H9 (cell line): Measurements from ENCODE around the gene MAP4K1. TPM values are rescaled to one million over a fixed set of nuclear protein-coding genes. Genes with fewer than 3 reads are reported as not detected.

Experiments used
- DNase-seq: peaks from one replicate; pipeline ENCODE4 v3.0.0-alpha.2; 2017
- H2AFZ ChIP-seq: one replicate; pipeline ENCODE4 v1.6.1; 2013; ENCODE audit warnings: mild to moderate bottlenecking, low read length, control low read depth, moderate library complexity
- H2AK5ac ChIP-seq: 2 replicates; pipeline ENCODE4 v1.6.1; 2013; ENCODE audit warnings: low read length, control low read depth, mixed read lengths; ENCODE audit not compliant: insufficient read length
- H2BK120ac ChIP-seq: one replicate; pipeline ENCODE4 v1.6.1; 2013; ENCODE audit warnings: low read depth, mild to moderate bottlenecking, low read length, control low read depth, inconsistent platforms; ENCODE audit not compliant: poor library complexity, severe bottlenecking
- H2BK12ac ChIP-seq: 2 replicates; pipeline ENCODE4 v1.6.1; 2013; ENCODE audit warnings: low read length, control low read depth, mixed read lengths, low read depth; ENCODE audit not compliant: insufficient read length
- H2BK15ac ChIP-seq: 2 replicates; pipeline ENCODE4 v1.6.1; 2013; ENCODE audit warnings: low read depth, low read length, control low read depth
- H2BK20ac ChIP-seq: one replicate; pipeline ENCODE4 v1.6.1; 2013; ENCODE audit warnings: low read depth, mild to moderate bottlenecking, low read length, control low read depth, inconsistent platforms; ENCODE audit not compliant: poor library complexity, severe bottlenecking
- H2BK5ac ChIP-seq: 2 replicates; pipeline ENCODE4 v1.6.1; 2013; ENCODE audit warnings: low read length, control low read depth, mixed read lengths; ENCODE audit not compliant: insufficient read length
- H3K14ac ChIP-seq: 2 replicates; pipeline ENCODE4 v1.6.1; 2013; ENCODE audit warnings: low read length, control low read depth; ENCODE audit not compliant: insufficient read depth
- H3K18ac ChIP-seq: 2 replicates; pipeline ENCODE4 v1.6.1; 2013; ENCODE audit warnings: low read depth, mild to moderate bottlenecking, mixed read lengths, low read length, control low read depth; ENCODE audit not compliant: insufficient read length
- H3K23ac ChIP-seq: 2 replicates; pipeline ENCODE4 v1.6.1; 2013; ENCODE audit warnings: low read length, control low read depth, mixed read lengths, low read depth; ENCODE audit not compliant: insufficient read length
- H3K23me2 ChIP-seq: 2 replicates; pipeline ENCODE4 v1.6.1; 2013; ENCODE audit warnings: low read depth, mild to moderate bottlenecking, mixed read lengths, low read length, control low read depth; ENCODE audit not compliant: insufficient read length, poor library complexity, severe bottlenecking
- H3K27ac ChIP-seq: 2 replicates; pipeline ENCODE4 v1.5.1; 2013; ENCODE audit warnings: low read length, control low read depth, mixed read lengths, low read depth; ENCODE audit not compliant: insufficient read length
- H3K27me3 ChIP-seq: 2 replicates; pipeline ENCODE4 v1.6.1; 2013; ENCODE audit warnings: low read length, control low read depth, inconsistent platforms; ENCODE audit not compliant: insufficient read depth
- H3K4ac ChIP-seq: 2 replicates; pipeline ENCODE4 v1.6.1; 2013; ENCODE audit warnings: low read depth, mild to moderate bottlenecking, control low read depth, inconsistent platforms, low read length, moderate library complexity
- H3K4me1 ChIP-seq: 2 replicates; pipeline ENCODE4 v1.6.1; 2013; ENCODE audit warnings: low read length, control low read depth, inconsistent platforms; ENCODE audit not compliant: insufficient read depth
- H3K4me2 ChIP-seq: 2 replicates; pipeline ENCODE4 v1.6.1; 2013; ENCODE audit warnings: low read length, control low read depth, mixed read lengths; ENCODE audit not compliant: insufficient read length, insufficient read depth
- H3K56ac ChIP-seq: 2 replicates; pipeline ENCODE4 v1.6.1; 2013; ENCODE audit warnings: low read depth, mild to moderate bottlenecking, mixed read lengths, low read length, control low read depth; ENCODE audit not compliant: insufficient read length
- H3K79me1 ChIP-seq: 2 replicates; pipeline ENCODE4 v1.6.1; 2013; ENCODE audit warnings: low read depth, mild to moderate bottlenecking, moderate library complexity, low read length, control low read depth, inconsistent platforms; ENCODE audit not compliant: insufficient read depth, poor library complexity, severe bottlenecking
- H3K79me2 ChIP-seq: 2 replicates; pipeline ENCODE4 v1.6.1; 2013; ENCODE audit warnings: low read length, control low read depth, inconsistent platforms; ENCODE audit not compliant: insufficient read depth
- H3K9ac ChIP-seq: 2 replicates; pipeline ENCODE4 v1.6.1; 2013; ENCODE audit warnings: low read length, control low read depth, mixed read lengths; ENCODE audit not compliant: insufficient read length; ENCODE audit errors: extremely low read depth
- H3K9me3 ChIP-seq: one replicate; pipeline ENCODE4 v1.6.1; 2013; ENCODE audit warnings: low read depth, low read length, inconsistent platforms; ENCODE audit not compliant: control insufficient read depth
- H3T11ph ChIP-seq: one replicate; pipeline ENCODE4 v1.6.1; 2013; ENCODE audit warnings: mild to moderate bottlenecking, low read length, control low read depth, inconsistent platforms
- H4K20me1 ChIP-seq: one replicate; pipeline ENCODE4 v1.6.1; 2013; ENCODE audit not compliant: control insufficient read depth, insufficient read length, insufficient read depth
- H4K5ac ChIP-seq: 2 replicates; pipeline ENCODE4 v1.6.1; 2013; ENCODE audit warnings: low read depth, mild to moderate bottlenecking, mixed read lengths, low read length, control low read depth; ENCODE audit not compliant: insufficient read length
- H4K8ac ChIP-seq: replicated peaks from 2 replicates; pipeline ENCODE4 v1.6.1; 2013; ENCODE audit warnings: low read length, control low read depth, mixed read lengths, low read depth; ENCODE audit not compliant: insufficient read length
- H4K91ac ChIP-seq: 2 replicates; pipeline ENCODE4 v1.6.1; 2013; ENCODE audit warnings: low read depth, mild to moderate bottlenecking, moderate library complexity, mixed read lengths, low read length, control low read depth; ENCODE audit not compliant: insufficient read length
- H3K27ac Mint-ChIP-seq, 3 experiments: 2 replicates in 2 of 3; 3 replicates in 1 of 3; pipeline ENCODE4 v1.8.0; 2020 to 2021; ENCODE audit warnings: mixed read lengths in 3 of 3, mild to moderate bottlenecking in 1 of 3, moderate library complexity in 1 of 3
- H3K27me3 Mint-ChIP-seq: 2 replicates; pipeline ENCODE4 v1.8.0; 2021; ENCODE audit warnings: low read depth, mild to moderate bottlenecking, moderate library complexity, mixed read lengths
- H3K36me3 Mint-ChIP-seq, 3 experiments: 2 replicates in 2 of 3; 3 replicates in 1 of 3; pipeline ENCODE4 v1.8.0; 2020 to 2021; ENCODE audit warnings: low read depth in 3 of 3, mixed read lengths in 3 of 3; ENCODE audit not compliant: insufficient read depth in 1 of 3
- H3K4me1 Mint-ChIP-seq, 2 experiments: 2 replicates each; pipeline ENCODE4 v1.8.0; 2020; ENCODE audit warnings: mixed read lengths in 2 of 2
- H3K4me3 Mint-ChIP-seq, 2 experiments: 2 replicates in 1 of 2; 3 replicates in 1 of 2; pipeline ENCODE4 v1.8.0; 2020 to 2021; ENCODE audit warnings: mild to moderate bottlenecking in 2 of 2, mixed read lengths in 2 of 2, moderate library complexity in 1 of 2
- H3K9me3 Mint-ChIP-seq, 2 experiments: 2 replicates in 1 of 2; 3 replicates in 1 of 2; pipeline ENCODE4 v1.8.0; 2020; ENCODE audit warnings: mild to moderate bottlenecking in 2 of 2, mixed read lengths in 2 of 2, moderate library complexity in 1 of 2
- WGBS: extraction: QIAGEN DNeasy Blood & Tissue Kit; methylation state at CpG from one replicate; pipeline ENCODE4 v1.1.7; 2013; ENCODE audit warnings: missing lambda C conversion rate, low lambda C conversion rate, mixed read lengths; ENCODE audit not compliant: insufficient read length; ENCODE audit errors: extremely low coverage; 5-methylcytosine and 5-hydroxymethylcytosine counted together
- total RNA-seq: library from RNA; stranded (reverse); gene quantifications from 2 replicates; pipeline ENCODE4 v1.2.1, GENCODE V29; 2021
- TF ChIP-seq, protein P1 (sequence below): fragments of 200-600 bp; sonication (generic); conservative IDR thresholded peaks from 3 replicates; pipeline ENCODE4 v1.8.0; 2021; ENCODE audit warnings: antibody characterized with exemption, mild to moderate bottlenecking

The MAP4K1 gene
- total RNA-seq, 1 experiment from 2014 or later, result 31.1 TPM

DNA sequence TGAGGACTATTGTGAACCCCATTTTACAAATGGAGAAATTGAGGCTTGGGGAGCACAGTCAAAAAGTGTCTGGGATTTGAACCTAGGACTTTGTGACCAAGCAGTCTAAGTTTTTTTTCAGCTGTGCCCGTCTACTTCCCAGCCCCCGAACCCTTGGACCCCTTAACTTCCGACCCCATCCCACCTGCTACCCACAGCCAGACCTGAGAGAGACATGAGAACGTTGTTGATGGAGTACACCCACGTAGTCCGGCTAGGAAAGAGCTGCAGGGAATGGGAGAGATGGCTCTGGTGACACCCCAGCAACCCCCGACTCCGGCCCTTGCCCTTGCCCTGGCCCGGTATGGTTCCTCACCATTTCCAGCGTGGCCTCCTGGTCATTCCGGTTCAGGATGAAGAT, 18.0 kb downstream of the MAP4K1 start:
- no CpG with 5 or more reads among the region's 11 CpGs for WGBS
- Histone ChIP-seq H3K9me3 (no peaks in the 10 kb centered on the region), H3K23ac (no peak overlapping the region), H4K5ac (no peak overlapping the region), H3K27ac (no peak overlapping the region), H3K79me1 (no peaks in the 10 kb centered on the region), H3K79me2 (no peaks in the 10 kb centered on the region), H3K4me1 (no peaks in the 10 kb centered on the region), H2AFZ (no peak overlapping the region), H2BK120ac (no peak overlapping the region), H3K14ac (no peak overlapping the region), H3K4ac (no peak overlapping the region), H3K9ac (no peak overlapping the region), H4K8ac (no peak overlapping the region), H3T11ph (no peak overlapping the region), H2AK5ac (no peak overlapping the region), H2BK20ac (no peak overlapping the region), H4K91ac (no peak overlapping the region), H3K27me3 (no peaks in the 10 kb centered on the region), H3K18ac (no peak overlapping the region), H4K20me1 (no peaks in the 10 kb centered on the region), H2BK5ac (no peak overlapping the region), H2BK15ac (no peak overlapping the region), H2BK12ac (no peak overlapping the region), H3K4me2 (no peak overlapping the region), H3K56ac (no peak overlapping the region), H3K23me2 (peaks cover 4% of the 10 kb centered on the region)
- H3K36me3 Mint-ChIP-seq, result no peaks in the 10 kb centered on the region
- peaks cover 7 to 17% of the 10 kb centered on the region in 2 experiments for H3K4me1 Mint-ChIP-seq
- peaks cover 2% of the 10 kb centered on the region; the same call in 1 of the 2 replicates for H3K27me3 Mint-ChIP-seq
- H3K9me3 Mint-ChIP-seq, result no peaks in the 10 kb centered on the region
- TF ChIP-seq, protein P1, sequence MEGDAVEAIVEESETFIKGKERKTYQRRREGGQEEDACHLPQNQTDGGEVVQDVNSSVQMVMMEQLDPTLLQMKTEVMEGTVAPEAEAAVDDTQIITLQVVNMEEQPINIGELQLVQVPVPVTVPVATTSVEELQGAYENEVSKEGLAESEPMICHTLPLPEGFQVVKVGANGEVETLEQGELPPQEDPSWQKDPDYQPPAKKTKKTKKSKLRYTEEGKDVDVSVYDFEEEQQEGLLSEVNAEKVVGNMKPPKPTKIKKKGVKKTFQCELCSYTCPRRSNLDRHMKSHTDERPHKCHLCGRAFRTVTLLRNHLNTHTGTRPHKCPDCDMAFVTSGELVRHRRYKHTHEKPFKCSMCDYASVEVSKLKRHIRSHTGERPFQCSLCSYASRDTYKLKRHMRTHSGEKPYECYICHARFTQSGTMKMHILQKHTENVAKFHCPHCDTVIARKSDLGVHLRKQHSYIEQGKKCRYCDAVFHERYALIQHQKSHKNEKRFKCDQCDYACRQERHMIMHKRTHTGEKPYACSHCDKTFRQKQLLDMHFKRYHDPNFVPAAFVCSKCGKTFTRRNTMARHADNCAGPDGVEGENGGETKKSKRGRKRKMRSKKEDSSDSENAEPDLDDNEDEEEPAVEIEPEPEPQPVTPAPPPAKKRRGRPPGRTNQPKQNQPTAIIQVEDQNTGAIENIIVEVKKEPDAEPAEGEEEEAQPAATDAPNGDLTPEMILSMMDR, result no peak
- no peak for DNase-seq
- H3K27ac Mint-ChIP-seq, result no peak overlapping the region
- no peak overlapping the region for H3K4me3 Mint-ChIP-seq
